ENCODE data around the gene TP53BP2. TPM values are rescaled to one million over a fixed set of nuclear protein-coding genes. Genes with fewer than 3 reads are reported as not detected.
A peak's percentile ranks its signal among the peaks of the same experiment; 100 is the strongest.

Gene TP53BP2
- total RNA-seq, 1 experiment from 2014 or later: 38.5 TPM

GRCh38 chr1:223765036-223765718, 80.6 kb downstream of the TP53BP2 start:
- DNase-seq (ENCODE audit: low spot score): no peak

GRCh38 chr1:223763881-223764280, 81.9 kb downstream of the TP53BP2 start:
- no peak for DNase-seq (ENCODE audit: low spot score)

GRCh38 chr1:223763251-223763650, 82.5 kb downstream of the TP53BP2 start:
- no peak for DNase-seq (ENCODE audit: low spot score)

GRCh38 chr1:223761411-223761810, 84.3 kb downstream of the TP53BP2 start:
- no peak for DNase-seq (ENCODE audit: low spot score)

GRCh38 chr1:223760833-223761232, 84.9 kb downstream of the TP53BP2 start:
- DNase-seq (ENCODE audit: low spot score): no peak

GRCh38 chr1:223759273-223759672, 86.5 kb downstream of the TP53BP2 start:
- no peak for DNase-seq (ENCODE audit: low spot score)

GRCh38 chr1:223758734-223759133, 87.0 kb downstream of the TP53BP2 start:
- no peak for DNase-seq (ENCODE audit: low spot score)

GRCh38 chr1:223756806-223757700, 88.7 kb downstream of the TP53BP2 start:
- no peak for DNase-seq (ENCODE audit: low spot score)

- DNase-seq (ENCODE audit: low spot score): no peak
These were observed 89.6 kb downstream of the TP53BP2 start for GRCh38 chr1:223755992-223756775.

GRCh38 chr1:223755432-223755792, 90.3 kb downstream of the TP53BP2 start:
- DNase-seq (ENCODE audit: low spot score): no peak

- no peak for DNase-seq (ENCODE audit: low spot score)
These were observed 90.9 kb downstream of the TP53BP2 start for GRCh38 chr1:223754681-223755431.

GRCh38 chr1:223752721-223753515, 92.8 kb downstream of the TP53BP2 start:
- DNase-seq (ENCODE audit: low spot score): no peak

GRCh38 chr1:223751696-223752095, 94.1 kb downstream of the TP53BP2 start:
- DNase-seq (ENCODE audit: low spot score): no peak

GRCh38 chr1:223750730-223751570, 94.8 kb downstream of the TP53BP2 start:
- no peak for DNase-seq (ENCODE audit: low spot score)

GRCh38 chr1:223748773-223749733, 96.7 kb downstream of the TP53BP2 start:
- DNase-seq (ENCODE audit: low spot score): no peak

GRCh38 chr1:223748405-223748772, 97.4 kb downstream of the TP53BP2 start:
- peak; percentile 41 for DNase-seq (ENCODE audit: low spot score)

- DNase-seq (ENCODE audit: low spot score): peak; percentile 52
These were observed 97.9 kb downstream of the TP53BP2 start for GRCh38 chr1:223747838-223748335.

GRCh38 chr1:223745731-223746130, 100.0 kb downstream of the TP53BP2 start:
- no peak for DNase-seq (ENCODE audit: low spot score)
